ENCODE results near the gene KCNJ15. TPM values are rescaled to one million over a fixed set of nuclear protein-coding genes. Genes with fewer than 3 reads are reported as not detected.

The KCNJ15 gene
- total and polyA plus RNA-seq, 2 of the 4 experiments (the other 2 are of a cell fraction): under 0.01 to 0.07 TPM

DNA sequence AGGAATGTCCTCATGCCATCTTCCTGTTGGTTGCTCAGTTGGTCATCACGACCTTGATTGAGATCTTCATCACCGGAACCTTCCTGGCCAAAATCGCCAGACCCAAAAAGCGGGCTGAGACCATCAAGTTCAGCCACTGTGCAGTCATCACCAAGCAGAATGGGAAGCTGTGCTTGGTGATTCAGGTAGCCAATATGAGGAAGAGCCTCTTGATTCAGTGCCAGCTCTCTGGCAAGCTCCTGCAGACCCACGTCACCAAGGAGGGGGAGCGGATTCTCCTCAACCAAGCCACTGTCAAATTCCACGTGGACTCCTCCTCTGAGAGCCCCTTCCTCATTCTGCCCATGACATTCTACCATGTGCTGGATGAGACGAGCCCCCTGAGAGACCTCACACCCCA lies 42.9 kb downstream of the KCNJ15 start:
- H4K8ac ChIP-seq (ENCODE audit: low read depth in 2 of 2, low read length in 2 of 2): peak overlapping the region; percentile 33 to 84; a peak in 3 of 4 replicates
- H3K14ac ChIP-seq (replicated peaks; ENCODE audit: low read depth, low read length): peak overlapping the region; percentile 84; the same call in 1 of the 2 replicates
- peak overlapping the region; percentile 57 for H2BK20ac ChIP-seq (ENCODE audit: low read depth, low read length)
- no TSS peak for BruUV-seq (replicated peaks)
- peak overlapping the region; percentile 67 for H2AFZ ChIP-seq (replicated peaks; ENCODE audit: low read length, poor library complexity)
- peak overlapping the region; percentile 78; the same call in 1 of the 2 replicates for H3K4me2 ChIP-seq (ENCODE audit: low read depth, low read length)
- 90% methylated on average over 2 of the region's 8 CpGs; no CpG with 5 or more reads in 1 of the 2 experiments for WGBS, 2 experiments (ENCODE audit: extremely low coverage in 2 of 2, insufficient read length in 1 of 2)
- H3K27me3 ChIP-seq (ENCODE audit: control insufficient read depth, insufficient read depth, low read length): no peaks in the 10 kb centered on the region
- H3K9me1 ChIP-seq (ENCODE audit: insufficient read depth, low read length): peaks cover 16% of the 10 kb centered on the region
- H3K4ac ChIP-seq (ENCODE audit: low read depth, low read length): peak overlapping the region; percentile 71
- H4K20me1 ChIP-seq (ENCODE audit: insufficient read depth, low read length): no peaks in the 10 kb centered on the region
- H3K56ac ChIP-seq (ENCODE audit: extremely low read depth, insufficient read depth, low read length): no peak overlapping the region
- TF ChIP-seq MXI1 (IDR thresholded peaks at IDR 0.05; ENCODE audit: borderline replicate concordance, low read depth, low read length): no peak
- TF ChIP-seq BHLHE40 (IDR thresholded peaks at IDR 0.05; ENCODE audit: low read depth, low read length): no peak
- no peak for TF ChIP-seq RCOR1 (IDR thresholded peaks at IDR 0.05; ENCODE audit: insufficient replicate concordance, low read length)
- TF ChIP-seq, protein P1, sequence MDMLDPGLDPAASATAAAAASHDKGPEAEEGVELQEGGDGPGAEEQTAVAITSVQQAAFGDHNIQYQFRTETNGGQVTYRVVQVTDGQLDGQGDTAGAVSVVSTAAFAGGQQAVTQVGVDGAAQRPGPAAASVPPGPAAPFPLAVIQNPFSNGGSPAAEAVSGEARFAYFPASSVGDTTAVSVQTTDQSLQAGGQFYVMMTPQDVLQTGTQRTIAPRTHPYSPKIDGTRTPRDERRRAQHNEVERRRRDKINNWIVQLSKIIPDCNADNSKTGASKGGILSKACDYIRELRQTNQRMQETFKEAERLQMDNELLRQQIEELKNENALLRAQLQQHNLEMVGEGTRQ (IDR thresholded peaks at IDR 0.05; ENCODE audit: low read depth, low read length): no peak
- TF ChIP-seq NFE2L2 (IDR thresholded peaks at IDR 0.05; ENCODE audit: low read depth, low read length): no peak
- TF ChIP-seq, protein P2, sequence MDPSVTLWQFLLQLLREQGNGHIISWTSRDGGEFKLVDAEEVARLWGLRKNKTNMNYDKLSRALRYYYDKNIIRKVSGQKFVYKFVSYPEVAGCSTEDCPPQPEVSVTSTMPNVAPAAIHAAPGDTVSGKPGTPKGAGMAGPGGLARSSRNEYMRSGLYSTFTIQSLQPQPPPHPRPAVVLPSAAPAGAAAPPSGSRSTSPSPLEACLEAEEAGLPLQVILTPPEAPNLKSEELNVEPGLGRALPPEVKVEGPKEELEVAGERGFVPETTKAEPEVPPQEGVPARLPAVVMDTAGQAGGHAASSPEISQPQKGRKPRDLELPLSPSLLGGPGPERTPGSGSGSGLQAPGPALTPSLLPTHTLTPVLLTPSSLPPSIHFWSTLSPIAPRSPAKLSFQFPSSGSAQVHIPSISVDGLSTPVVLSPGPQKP (IDR thresholded peaks at IDR 0.05; ENCODE audit: borderline replicate concordance, low read depth, low read length): no peak
- TF ChIP-seq CHD1 (IDR thresholded peaks at IDR 0.05; ENCODE audit: low read depth, low read length): no peak
- TF ChIP-seq CEBPB (IDR thresholded peaks at IDR 0.05; ENCODE audit: low read depth, low read length): no peak
- no peak for TF ChIP-seq MAFK (IDR thresholded peaks at IDR 0.05; ENCODE audit: low read depth, low read length)
- TF ChIP-seq MAZ (IDR thresholded peaks at IDR 0.05; ENCODE audit: borderline replicate concordance, low read depth, low read length): no peak
- no peak for TF ChIP-seq RAD21 (IDR thresholded peaks at IDR 0.05; ENCODE audit: low read length)
- TF ChIP-seq FOS (IDR thresholded peaks at IDR 0.05; ENCODE audit: low read depth, low read length): no peak
- TF ChIP-seq RFX5 (IDR thresholded peaks at IDR 0.05; ENCODE audit: low read depth, low read length): no peak
- TF ChIP-seq, protein P3, sequence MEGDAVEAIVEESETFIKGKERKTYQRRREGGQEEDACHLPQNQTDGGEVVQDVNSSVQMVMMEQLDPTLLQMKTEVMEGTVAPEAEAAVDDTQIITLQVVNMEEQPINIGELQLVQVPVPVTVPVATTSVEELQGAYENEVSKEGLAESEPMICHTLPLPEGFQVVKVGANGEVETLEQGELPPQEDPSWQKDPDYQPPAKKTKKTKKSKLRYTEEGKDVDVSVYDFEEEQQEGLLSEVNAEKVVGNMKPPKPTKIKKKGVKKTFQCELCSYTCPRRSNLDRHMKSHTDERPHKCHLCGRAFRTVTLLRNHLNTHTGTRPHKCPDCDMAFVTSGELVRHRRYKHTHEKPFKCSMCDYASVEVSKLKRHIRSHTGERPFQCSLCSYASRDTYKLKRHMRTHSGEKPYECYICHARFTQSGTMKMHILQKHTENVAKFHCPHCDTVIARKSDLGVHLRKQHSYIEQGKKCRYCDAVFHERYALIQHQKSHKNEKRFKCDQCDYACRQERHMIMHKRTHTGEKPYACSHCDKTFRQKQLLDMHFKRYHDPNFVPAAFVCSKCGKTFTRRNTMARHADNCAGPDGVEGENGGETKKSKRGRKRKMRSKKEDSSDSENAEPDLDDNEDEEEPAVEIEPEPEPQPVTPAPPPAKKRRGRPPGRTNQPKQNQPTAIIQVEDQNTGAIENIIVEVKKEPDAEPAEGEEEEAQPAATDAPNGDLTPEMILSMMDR (conservative IDR thresholded peaks at IDR 0.05; ENCODE audit: low read depth, low read length): no peak
- no peak for TF ChIP-seq SMC3 (IDR thresholded peaks at IDR 0.05; ENCODE audit: low read depth, low read length)
- TF ChIP-seq POLR2A (IDR thresholded peaks at IDR 0.05; ENCODE audit: low read depth, low read length): no peak
- dilution Hi-C loops (cut with HindIII; ENCODE audit: low sequenced_read_pairs, unreplicated experiment) (no loop called here), in situ Hi-C loops (cut with MboI; ENCODE audit: low sequenced_read_pairs) (no loop called here), intact Hi-C loops (cut with micrococcal nuclease) (loop anchor here (5.0 kb wide), 1 partner anchor 718 kb away; no protein-coding TSS in a partner anchor)
- H3K9ac ChIP-seq (ENCODE audit: low read depth, low read length): no peak overlapping the region
- H2BK120ac ChIP-seq (ENCODE audit: low read depth, low read length): peak overlapping the region; percentile 66
- no peak overlapping the region for H2BK5ac ChIP-seq (ENCODE audit: low read depth, low read length, poor library complexity, severe bottlenecking)
- no peaks in the 10 kb centered on the region for H3K9me3 ChIP-seq (ENCODE audit: control insufficient read depth, insufficient read depth, low read length)
- no peak overlapping the region for H3K23ac ChIP-seq (ENCODE audit: low read depth, low read length)
- H3K27ac ChIP-seq (ENCODE audit: insufficient read depth, low read length): peak overlapping the region; percentile 13
- H4K5ac ChIP-seq (ENCODE audit: low read depth, low read length): peak overlapping the region; percentile 39; the same call in 1 of the 2 replicates
- ChIA-PET POLR2A (ENCODE audit: unreplicated experiment) (no interaction called here), CTCF (interaction anchor here (1.3 kb wide), 1 partner anchor 29 kb away, joined by 3 read pairs; no protein-coding TSS in a partner anchor)
- peak overlapping the region; percentile 92 for H2AK5ac ChIP-seq (ENCODE audit: low read depth, low read length)
- H3K36me3 ChIP-seq (ENCODE audit: control insufficient read depth, insufficient read depth, low read length): no peaks in the 10 kb centered on the region
- H4K91ac ChIP-seq (ENCODE audit: insufficient read depth, low read depth, low read length): peak overlapping the region; percentile 65
- DNase-seq (no peak), ATAC-seq (ENCODE audit: low read depth) (no peak)
- H3K4me1 ChIP-seq (ENCODE audit: control insufficient read depth, insufficient read depth, low read length): peaks cover 15% of the 10 kb centered on the region
- H2BK15ac ChIP-seq (ENCODE audit: low read depth, low read length): peak overlapping the region; percentile 93; the same call in 2 of the 3 replicates
- H2AK9ac ChIP-seq (replicated peaks; ENCODE audit: low read depth, low read length, poor library complexity): no peak overlapping the region
- H3K18ac ChIP-seq (ENCODE audit: low read depth, low read length): peak overlapping the region; percentile 85
- no peaks in the 10 kb centered on the region for H3K79me1 ChIP-seq (ENCODE audit: low read depth in 1 of 2, low read length in 2 of 2)
- no peak overlapping the region for H3K4me3 ChIP-seq (ENCODE audit: insufficient read depth, low read depth, low read length)

All from IMR-90 (cell line).